Neural crest cell (in vitro differentiated cells): Measurements from ENCODE around the gene TBC1D3B. TPM values are rescaled to one million over a fixed set of nuclear protein-coding genes. Genes with fewer than 3 reads are reported as not detected.

Source experiments
- DNase-seq: peaks from one replicate; pipeline ENCODE4 v3.0.0; 2021; ENCODE audit warnings: low read depth, mixed read lengths, low spot score
- H3K27ac Mint-ChIP-seq: one replicate; pipeline ENCODE4 v1.8.0; 2021; ENCODE audit warnings: mild to moderate bottlenecking, mixed read lengths; ENCODE audit not compliant: unreplicated experiment
- H3K27me3 Mint-ChIP-seq: 2 replicates; pipeline ENCODE4 v1.8.0; 2021; ENCODE audit warnings: low read depth, mild to moderate bottlenecking, mixed read lengths
- H3K36me3 Mint-ChIP-seq: 2 replicates; pipeline ENCODE4 v1.8.0; 2021; ENCODE audit warnings: low read depth, mild to moderate bottlenecking, mixed read lengths
- H3K4me1 Mint-ChIP-seq: 2 replicates; pipeline ENCODE4 v1.8.0; 2021; ENCODE audit warnings: mixed read lengths
- H3K4me3 Mint-ChIP-seq: one replicate; pipeline ENCODE4 v1.8.0; 2021; ENCODE audit warnings: mild to moderate bottlenecking, mixed read lengths
- H3K9me3 Mint-ChIP-seq: 2 replicates; pipeline ENCODE4 v1.8.0; 2021; ENCODE audit warnings: mixed read lengths
- total RNA-seq: library from RNA; stranded (reverse); gene quantifications from 2 replicates; pipeline ENCODE4 v1.2.1, GENCODE V29; 2021
- TF ChIP-seq, protein P1 (sequence below): fragments of 200-600 bp; sonication (generic); conservative IDR thresholded peaks from 2 replicates; pipeline ENCODE4 v1.5.0; 2021; ENCODE audit warnings: antibody characterized with exemption, mild to moderate bottlenecking

Gene TBC1D3B
- total RNA-seq, 1 donor from 2014 or later: 12.5 TPM

DNA sequence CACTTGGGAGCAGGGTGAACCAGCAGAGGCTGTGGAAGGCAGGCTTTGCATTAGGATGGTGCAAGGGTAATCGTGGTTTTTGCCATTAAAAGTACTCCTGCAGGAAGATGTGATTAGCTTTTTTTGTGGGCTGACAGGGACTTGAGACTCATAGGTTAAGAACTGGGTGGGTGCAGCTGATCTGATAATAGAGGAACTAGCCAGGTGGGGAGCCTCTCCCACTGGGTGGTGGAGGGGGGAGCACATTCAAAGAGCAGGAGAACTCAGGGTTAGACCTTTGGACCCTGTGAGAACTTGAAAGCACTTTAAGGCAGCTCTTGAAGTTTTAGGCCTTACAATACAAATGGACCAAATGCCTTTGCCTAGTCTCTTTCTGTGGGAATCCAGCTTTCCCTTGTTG is 40.4 kb downstream of the TBC1D3B start:
- TF ChIP-seq, protein P1, sequence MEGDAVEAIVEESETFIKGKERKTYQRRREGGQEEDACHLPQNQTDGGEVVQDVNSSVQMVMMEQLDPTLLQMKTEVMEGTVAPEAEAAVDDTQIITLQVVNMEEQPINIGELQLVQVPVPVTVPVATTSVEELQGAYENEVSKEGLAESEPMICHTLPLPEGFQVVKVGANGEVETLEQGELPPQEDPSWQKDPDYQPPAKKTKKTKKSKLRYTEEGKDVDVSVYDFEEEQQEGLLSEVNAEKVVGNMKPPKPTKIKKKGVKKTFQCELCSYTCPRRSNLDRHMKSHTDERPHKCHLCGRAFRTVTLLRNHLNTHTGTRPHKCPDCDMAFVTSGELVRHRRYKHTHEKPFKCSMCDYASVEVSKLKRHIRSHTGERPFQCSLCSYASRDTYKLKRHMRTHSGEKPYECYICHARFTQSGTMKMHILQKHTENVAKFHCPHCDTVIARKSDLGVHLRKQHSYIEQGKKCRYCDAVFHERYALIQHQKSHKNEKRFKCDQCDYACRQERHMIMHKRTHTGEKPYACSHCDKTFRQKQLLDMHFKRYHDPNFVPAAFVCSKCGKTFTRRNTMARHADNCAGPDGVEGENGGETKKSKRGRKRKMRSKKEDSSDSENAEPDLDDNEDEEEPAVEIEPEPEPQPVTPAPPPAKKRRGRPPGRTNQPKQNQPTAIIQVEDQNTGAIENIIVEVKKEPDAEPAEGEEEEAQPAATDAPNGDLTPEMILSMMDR: no peak
- peaks cover 2% of the 10 kb centered on the region for H3K9me3 Mint-ChIP-seq
- peaks cover 2% of the 10 kb centered on the region for H3K27me3 Mint-ChIP-seq
- no peaks in the 10 kb centered on the region for H3K36me3 Mint-ChIP-seq
- DNase-seq: no peak
- no peak overlapping the region for H3K27ac Mint-ChIP-seq
- no peak overlapping the region for H3K4me3 Mint-ChIP-seq
- peaks cover 3% of the 10 kb centered on the region for H3K4me1 Mint-ChIP-seq

GRCh38 chr17:36135465-36135864 is 41.0 kb downstream of the TBC1D3B start:
- no peaks in the 10 kb centered on the region for H3K27me3 Mint-ChIP-seq
- H3K9me3 Mint-ChIP-seq: peaks cover 2% of the 10 kb centered on the region
- no peak overlapping the region for H3K27ac Mint-ChIP-seq
- TF ChIP-seq, protein P1: no peak
- no peaks in the 10 kb centered on the region for H3K36me3 Mint-ChIP-seq
- no peak overlapping the region for H3K4me3 Mint-ChIP-seq
- peaks cover 3% of the 10 kb centered on the region for H3K4me1 Mint-ChIP-seq
- no peak for DNase-seq

DNA sequence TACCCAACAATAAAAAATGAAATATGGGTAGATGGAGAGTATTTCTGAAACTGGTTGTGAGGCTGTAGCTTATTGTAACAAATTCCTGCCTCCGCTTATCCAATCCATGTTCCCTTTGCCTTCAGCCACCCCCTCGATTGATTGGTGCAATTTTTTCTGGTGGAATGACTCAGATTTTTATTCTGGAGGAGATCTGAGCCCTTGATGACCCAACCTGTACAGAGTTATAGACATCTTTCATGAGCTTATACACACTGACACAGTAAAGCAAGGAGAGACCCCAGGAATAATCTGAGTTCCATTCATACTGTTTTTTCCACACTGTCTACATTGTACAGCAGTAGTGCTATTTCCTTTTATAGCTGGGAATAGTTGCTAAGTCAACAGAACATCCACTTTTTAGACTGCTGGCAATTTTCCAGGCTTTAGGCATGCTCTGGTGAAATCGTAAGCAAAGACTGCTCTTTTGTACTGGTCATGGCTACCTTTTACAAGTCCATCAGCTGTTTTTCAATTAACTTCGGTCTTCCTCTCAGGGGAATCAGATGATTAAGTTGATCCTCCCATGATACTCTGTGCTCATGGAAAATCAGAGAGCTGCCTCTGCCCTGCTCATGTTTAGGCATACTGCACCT is 42.7 kb downstream of the TBC1D3B start:
- peaks cover 2% of the 10 kb centered on the region for H3K9me3 Mint-ChIP-seq
- H3K36me3 Mint-ChIP-seq: no peaks in the 10 kb centered on the region
- TF ChIP-seq, protein P1: no peak
- H3K27me3 Mint-ChIP-seq: no peaks in the 10 kb centered on the region
- peaks cover 3% of the 10 kb centered on the region for H3K4me1 Mint-ChIP-seq
- DNase-seq: no peak
- H3K4me3 Mint-ChIP-seq: no peak overlapping the region
- no peak overlapping the region for H3K27ac Mint-ChIP-seq

DNA sequence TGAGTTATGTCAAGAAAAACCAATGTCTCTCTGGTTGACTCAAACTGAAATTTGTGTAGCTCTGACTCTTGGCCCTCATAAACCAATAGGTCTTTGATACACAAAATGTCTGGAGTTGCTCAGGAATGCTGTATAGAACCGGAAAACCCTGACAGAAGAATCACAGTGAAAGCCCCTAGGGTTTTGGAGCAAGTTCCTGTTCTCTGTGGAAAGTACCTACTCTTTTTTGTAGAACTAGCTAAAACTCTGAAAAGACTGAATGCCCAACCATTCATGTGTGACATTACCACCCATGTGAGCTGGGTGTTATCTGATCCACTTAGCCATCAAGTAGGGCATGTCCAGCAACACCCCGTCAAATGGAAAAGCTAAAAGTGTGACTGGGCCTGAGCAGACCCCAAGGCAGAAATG is 44.0 kb downstream of the TBC1D3B start:
- TF ChIP-seq, protein P1: no peak
- Mint-ChIP-seq H3K4me3 (no peak overlapping the region), H3K4me1 (peaks cover 3% of the 10 kb centered on the region), H3K27me3 (peaks cover 2% of the 10 kb centered on the region), H3K36me3 (no peaks in the 10 kb centered on the region), H3K27ac (no peak overlapping the region), H3K9me3 (no peaks in the 10 kb centered on the region)
- no peak for DNase-seq

DNA sequence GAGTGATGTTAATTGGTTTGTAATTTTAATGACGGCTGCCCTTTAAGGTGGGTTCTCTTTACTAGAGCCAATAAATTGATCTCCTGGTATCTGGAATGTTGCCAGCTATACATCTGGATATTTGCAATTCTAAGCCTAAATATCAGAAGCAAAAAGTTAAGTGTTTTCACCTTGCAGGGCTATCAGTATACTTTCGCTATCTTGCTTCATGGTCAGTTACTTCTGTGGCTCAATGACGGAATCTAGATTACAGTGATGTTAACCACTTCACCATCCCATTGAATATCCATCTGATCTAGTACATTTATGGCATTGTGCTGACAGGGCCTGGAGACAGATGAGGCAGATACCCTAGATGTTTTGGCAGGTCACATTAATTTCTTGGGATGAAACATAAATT is 44.5 kb downstream of the TBC1D3B start:
- Mint-ChIP-seq H3K27ac (no peak overlapping the region), H3K4me3 (no peak overlapping the region), H3K36me3 (no peaks in the 10 kb centered on the region), H3K9me3 (no peaks in the 10 kb centered on the region), H3K4me1 (peaks cover 3% of the 10 kb centered on the region), H3K27me3 (peaks cover 2% of the 10 kb centered on the region)
- TF ChIP-seq, protein P1: no peak
- DNase-seq: no peak
